ENCODE measurements around the gene CCNC. TPM values are rescaled to one million over a fixed set of nuclear protein-coding genes. Genes with fewer than 3 reads are reported as not detected.

The CCNC gene
- polyA plus RNA-seq, 1 donor = 60.8 TPM

- 63% methylated on average over 2 of the region's 4 CpGs for WGBS (ENCODE audit: insufficient coverage, low lambda C conversion rate)
- Histone ChIP-seq H3K27ac (ENCODE audit: low read length) (no peak overlapping the region), H3K4me3 (ENCODE audit: low read length) (no peak overlapping the region), H3K4me1 (ENCODE audit: control insufficient read depth, insufficient read depth, low read length) (peaks cover 7% of the 10 kb centered on the region), H3K36me3 (ENCODE audit: control insufficient read depth, insufficient read depth, low read length) (no peaks in the 10 kb centered on the region), H3K9me3 (ENCODE audit: control insufficient read depth, low read depth, low read length) (peaks cover 8% of the 10 kb centered on the region), H3K27me3 (ENCODE audit: control insufficient read depth, insufficient read depth, low read length) (peaks cover 76% of the 10 kb centered on the region)
- DNase-seq = no peak
Observed at GRCh38 chr6:99587792-99588191, 19.3 kb upstream of the CCNC start.

GRCh38 chr6:99579781-99580180 is 11.3 kb upstream of the CCNC start:
- Histone ChIP-seq H3K4me3 (ENCODE audit: low read length) (no peak overlapping the region), H3K27me3 (ENCODE audit: control insufficient read depth, insufficient read depth, low read length) (peaks cover 21% of the 10 kb centered on the region), H3K4me1 (ENCODE audit: control insufficient read depth, insufficient read depth, low read length) (no peaks in the 10 kb centered on the region), H3K9me3 (ENCODE audit: control insufficient read depth, low read depth, low read length) (no peaks in the 10 kb centered on the region), H3K27ac (ENCODE audit: low read length) (no peak overlapping the region), H3K36me3 (ENCODE audit: control insufficient read depth, insufficient read depth, low read length) (no peaks in the 10 kb centered on the region)
- no peak for DNase-seq
- no CpG with 5 or more reads among the region's 4 CpGs for WGBS (ENCODE audit: insufficient coverage, low lambda C conversion rate)

- no peak for DNase-seq
- Histone ChIP-seq H3K4me3 (ENCODE audit: low read length) (no peak overlapping the region), H3K27ac (ENCODE audit: low read length) (no peak overlapping the region), H3K36me3 (ENCODE audit: control insufficient read depth, insufficient read depth, low read length) (no peaks in the 10 kb centered on the region), H3K27me3 (ENCODE audit: control insufficient read depth, insufficient read depth, low read length) (peaks cover 6% of the 10 kb centered on the region), H3K9me3 (ENCODE audit: control insufficient read depth, low read depth, low read length) (no peaks in the 10 kb centered on the region), H3K4me1 (ENCODE audit: control insufficient read depth, insufficient read depth, low read length) (no peaks in the 10 kb centered on the region)
- no CpG with 5 or more reads among the region's 2 CpGs for WGBS (ENCODE audit: insufficient coverage, low lambda C conversion rate)
Observed at GRCh38 chr6:99575544-99576227, 7.2 kb upstream of the CCNC start.

- Histone ChIP-seq H3K4me3 (ENCODE audit: low read length) (no peak overlapping the region), H3K36me3 (ENCODE audit: control insufficient read depth, insufficient read depth, low read length) (no peaks in the 10 kb centered on the region), H3K9me3 (ENCODE audit: control insufficient read depth, low read depth, low read length) (no peaks in the 10 kb centered on the region), H3K4me1 (ENCODE audit: control insufficient read depth, insufficient read depth, low read length) (no peaks in the 10 kb centered on the region), H3K27ac (ENCODE audit: low read length) (no peak overlapping the region), H3K27me3 (ENCODE audit: control insufficient read depth, insufficient read depth, low read length) (peaks cover 2% of the 10 kb centered on the region)
- DNase-seq = peak in 1 of 2 donors; percentile 9
- 100% methylated on average over 1 of the region's 2 CpGs for WGBS (ENCODE audit: insufficient coverage, low lambda C conversion rate)
Observed at GRCh38 chr6:99573980-99574617, 5.6 kb upstream of the CCNC start.

GRCh38 chr6:99563056-99563723 is 5.3 kb downstream of the CCNC start:
- Histone ChIP-seq H3K4me1 (ENCODE audit: control insufficient read depth, insufficient read depth, low read length) (no peaks in the 10 kb centered on the region), H3K27me3 (ENCODE audit: control insufficient read depth, insufficient read depth, low read length) (no peaks in the 10 kb centered on the region), H3K36me3 (ENCODE audit: control insufficient read depth, insufficient read depth, low read length) (peaks cover 3% of the 10 kb centered on the region), H3K9me3 (ENCODE audit: control insufficient read depth, low read depth, low read length) (no peaks in the 10 kb centered on the region), H3K4me3 (ENCODE audit: low read length) (no peak overlapping the region), H3K27ac (ENCODE audit: low read length) (no peak overlapping the region)
- WGBS (ENCODE audit: insufficient coverage, low lambda C conversion rate) = 100% methylated on average over 1 of the region's 4 CpGs
- peak in 1 of 2 donors; percentile 4 for DNase-seq

GRCh38 chr6:99560668-99561067 is 7.8 kb downstream of the CCNC start:
- peaks cover 20% of the 10 kb centered on the region for H3K36me3 ChIP-seq (ENCODE audit: control insufficient read depth, insufficient read depth, low read length)
- H3K4me3 ChIP-seq (ENCODE audit: low read length) = no peak overlapping the region
- H3K27me3 ChIP-seq (ENCODE audit: control insufficient read depth, insufficient read depth, low read length) = no peaks in the 10 kb centered on the region
- no CpG with 5 or more reads among the region's 4 CpGs for WGBS (ENCODE audit: insufficient coverage, low lambda C conversion rate)
- no peaks in the 10 kb centered on the region for H3K4me1 ChIP-seq (ENCODE audit: control insufficient read depth, insufficient read depth, low read length)
- DNase-seq = no peak
- H3K9me3 ChIP-seq (ENCODE audit: control insufficient read depth, low read depth, low read length) = no peaks in the 10 kb centered on the region
- no peak overlapping the region for H3K27ac ChIP-seq (ENCODE audit: low read length)

- 90% methylated on average over 1 of the region's 2 CpGs for WGBS (ENCODE audit: insufficient coverage, low lambda C conversion rate)
- peaks cover 34% of the 10 kb centered on the region for H3K36me3 ChIP-seq (ENCODE audit: control insufficient read depth, insufficient read depth, low read length)
- DNase-seq = no peak
- no peaks in the 10 kb centered on the region for H3K9me3 ChIP-seq (ENCODE audit: control insufficient read depth, low read depth, low read length)
- no peaks in the 10 kb centered on the region for H3K4me1 ChIP-seq (ENCODE audit: control insufficient read depth, insufficient read depth, low read length)
- no peak overlapping the region for H3K27ac ChIP-seq (ENCODE audit: low read length)
- no peak overlapping the region for H3K4me3 ChIP-seq (ENCODE audit: low read length)
- H3K27me3 ChIP-seq (ENCODE audit: control insufficient read depth, insufficient read depth, low read length) = no peaks in the 10 kb centered on the region
Observed at GRCh38 chr6:99559057-99559456, 9.4 kb downstream of the CCNC start.

GRCh38 chr6:99553888-99554287 is 14.6 kb downstream of the CCNC start:
- WGBS (ENCODE audit: insufficient coverage, low lambda C conversion rate) = 100% methylated on average over 1 of the region's 2 CpGs

GRCh38 chr6:99550046-99550748 is 18.3 kb downstream of the CCNC start:
- H3K9me3 ChIP-seq (ENCODE audit: control insufficient read depth, low read depth, low read length) = no peaks in the 10 kb centered on the region
- no peak for DNase-seq
- H3K27ac ChIP-seq (ENCODE audit: low read length) = no peak overlapping the region
- H3K4me3 ChIP-seq (ENCODE audit: low read length) = no peak overlapping the region
- WGBS (ENCODE audit: insufficient coverage, low lambda C conversion rate) = 100% methylated on average over 1 of the region's 3 CpGs
- peaks cover 41% of the 10 kb centered on the region for H3K36me3 ChIP-seq (ENCODE audit: control insufficient read depth, insufficient read depth, low read length)
- H3K27me3 ChIP-seq (ENCODE audit: control insufficient read depth, insufficient read depth, low read length) = no peaks in the 10 kb centered on the region
- H3K4me1 ChIP-seq (ENCODE audit: control insufficient read depth, insufficient read depth, low read length) = no peaks in the 10 kb centered on the region

More at GRCh38 chr6:99553888-99554287, 14.6 kb downstream of the CCNC start:
- H3K27me3 ChIP-seq (ENCODE audit: control insufficient read depth, insufficient read depth, low read length) = no peaks in the 10 kb centered on the region
- no peak overlapping the region for H3K4me3 ChIP-seq (ENCODE audit: low read length)
- no peak for DNase-seq
- no peaks in the 10 kb centered on the region for H3K4me1 ChIP-seq (ENCODE audit: control insufficient read depth, insufficient read depth, low read length)
- H3K36me3 ChIP-seq (ENCODE audit: control insufficient read depth, insufficient read depth, low read length) = peaks cover 47% of the 10 kb centered on the region
- H3K9me3 ChIP-seq (ENCODE audit: control insufficient read depth, low read depth, low read length) = no peaks in the 10 kb centered on the region
- H3K27ac ChIP-seq (ENCODE audit: low read length) = no peak overlapping the region

GRCh38 chr6:99548706-99549105 is 19.8 kb downstream of the CCNC start:
- peaks cover 36% of the 10 kb centered on the region for H3K36me3 ChIP-seq (ENCODE audit: control insufficient read depth, insufficient read depth, low read length)
- no peaks in the 10 kb centered on the region for H3K27me3 ChIP-seq (ENCODE audit: control insufficient read depth, insufficient read depth, low read length)
- DNase-seq = no peak
- H3K4me3 ChIP-seq (ENCODE audit: low read length) = no peak overlapping the region
- 80% methylated on average over 1 of the region's 4 CpGs for WGBS (ENCODE audit: insufficient coverage, low lambda C conversion rate)
- no peaks in the 10 kb centered on the region for H3K4me1 ChIP-seq (ENCODE audit: control insufficient read depth, insufficient read depth, low read length)
- no peaks in the 10 kb centered on the region for H3K9me3 ChIP-seq (ENCODE audit: control insufficient read depth, low read depth, low read length)
- H3K27ac ChIP-seq (ENCODE audit: low read length) = no peak overlapping the region

Measured in large intestine (tissue), 3 donors.